OCI-LY7 (cell line): Measurements from ENCODE around the gene TNKS1BP1. TPM values are rescaled to one million over a fixed set of nuclear protein-coding genes. Genes with fewer than 3 reads are reported as not detected.

Source experiments
- BruUV-seq: library from RNA; stranded (reverse); fragments of 400-500 nt; replicated peaks from 2 replicates; lab custom pipeline; 2021; lab: Mats Ljungman, UMichigan
- CTCF ChIA-PET: fragments of 300-600 bp; sonication (Branson Sonifier 250); formaldehyde crosslinking; loops from one replicate; lab custom pipeline; 2022; ENCODE audit warnings: antibody characterized with exemption; ENCODE audit not compliant: unreplicated experiment; lab: Charles Lee
- POLR2A ChIA-PET: fragments of 300-600 bp; sonication (Branson Sonifier 250); formaldehyde crosslinking; loops from one replicate; lab custom pipeline; 2022; ENCODE audit warnings: antibody characterized with exemption; lab: Charles Lee
- DNase-seq: peaks from one replicate; pipeline ENCODE4 v3.0.0-alpha.2; 2015; ENCODE audit warnings: low spot score
- H2AFZ ChIP-seq: fragments of 200-600 bp; sonication (generic), shearing (Covaris generic); 2 replicates; pipeline ENCODE4 v1.6.1; 2014; ENCODE audit warnings: mild to moderate bottlenecking, antibody characterized with exemption, low read length, moderate library complexity
- H3K27ac ChIP-seq: fragments of 200-600 bp; sonication (generic); 2 replicates; pipeline ENCODE4 v1.5.1; 2014; ENCODE audit warnings: mixed run types, low read depth, mild to moderate bottlenecking, moderate library complexity, low read length, inconsistent platforms; ENCODE audit not compliant: poor library complexity, severe bottlenecking
- H3K36me3 ChIP-seq: fragments of 200-600 bp; sonication (generic); 2 replicates; pipeline ENCODE4 v1.6.1; 2014; ENCODE audit warnings: mild to moderate bottlenecking, antibody characterized with exemption, low read length, moderate library complexity, mixed read lengths; ENCODE audit not compliant: insufficient read depth
- H3K4me1 ChIP-seq: fragments of 200-600 bp; sonication (generic); 2 replicates; pipeline ENCODE4 v1.5.1; 2014; ENCODE audit warnings: mild to moderate bottlenecking, low read length; ENCODE audit not compliant: insufficient read depth, poor library complexity, severe bottlenecking
- H3K4me2 ChIP-seq: fragments of 200-600 bp; sonication (generic); 2 replicates; pipeline ENCODE4 v1.6.1; 2014; ENCODE audit warnings: mild to moderate bottlenecking, low read length
- H3K4me3 ChIP-seq: fragments of 200-600 bp; sonication (generic); 2 replicates; pipeline ENCODE4 v1.5.1; 2014; ENCODE audit warnings: mild to moderate bottlenecking, low read depth, low read length; ENCODE audit not compliant: poor library complexity, severe bottlenecking
- H3K79me2 ChIP-seq: fragments of 200-600 bp; sonication (generic); 2 replicates; pipeline ENCODE4 v1.6.1; 2016; ENCODE audit warnings: low read depth, mild to moderate bottlenecking, low read length, moderate library complexity, mixed read lengths; ENCODE audit not compliant: insufficient read depth
- H3K9me2 ChIP-seq: fragments of 200-600 bp; sonication (generic); 2 replicates; pipeline ENCODE4 v1.6.1; 2016; ENCODE audit warnings: mild to moderate bottlenecking, low read length, mixed read lengths; ENCODE audit not compliant: insufficient read depth
- H3K9me3 ChIP-seq: fragments of 200-600 bp; sonication (generic); 2 replicates; pipeline ENCODE4 v1.6.1; 2014; ENCODE audit warnings: mild to moderate bottlenecking, mixed run types, low read length, mixed read lengths
- H4K20me1 ChIP-seq: fragments of 200-600 bp; sonication (generic); 2 replicates; pipeline ENCODE4 v1.6.1; 2014; ENCODE audit warnings: mild to moderate bottlenecking, antibody characterized with exemption, low read length, moderate library complexity, mixed read lengths; ENCODE audit not compliant: insufficient read depth
- CTCF ChIP-seq: fragments of 200-600 bp; sonication (generic); conservative IDR thresholded peaks from 2 replicates; pipeline ENCODE4 v1.5.1; 2014; ENCODE audit warnings: mild to moderate bottlenecking, antibody characterized with exemption, low read length, moderate library complexity, mixed read lengths
- EZH2phosphoT487 ChIP-seq: fragments of 200-600 bp; sonication (generic); IDR thresholded peaks from 2 replicates; pipeline ENCODE4 v1.6.1; 2018; ENCODE audit warnings: low read depth, borderline replicate concordance, mild to moderate bottlenecking, mixed run types, antibody characterized with exemption, low read length, moderate library complexity, mixed read lengths
- intact Hi-C: fragments of 100-400 bp; cut with micrococcal nuclease; formaldehyde crosslinking; loops from one replicate; pipeline ENCODE4 v1.10.0; 2022; ENCODE audit not compliant: unreplicated experiment
- total RNA-seq, 2 experiments: library from RNA; depleted of rRNA in 1 of 2; stranded (reverse); fragments of >200 nt in 1 of 2; shearing (Covaris generic) in 1 of 2; gene quantifications; 2 replicates each; pipeline ENCODE4 v1.2.3, GENCODE V29; 2014 to 2022

The TNKS1BP1 gene
- total RNA-seq, 2 experiments from 2014 or later: 5.3 to 16.4 TPM

GRCh38 chr11:57370941-57371340, 46.2 kb upstream of the TNKS1BP1 start:
- intact Hi-C loops: no loop called here
- no peak for DNase-seq
- Histone ChIP-seq H3K79me2 (no peaks in the 10 kb centered on the region), H3K4me2 (no peak overlapping the region), H3K9me2 (no peaks in the 10 kb centered on the region), H3K4me1 (no peaks in the 10 kb centered on the region), H3K9me3 (no peaks in the 10 kb centered on the region), H2AFZ (no peak overlapping the region), H4K20me1 (no peaks in the 10 kb centered on the region), H3K4me3 (no peak overlapping the region), H3K27ac (no peak overlapping the region), H3K36me3 (no peaks in the 10 kb centered on the region)
- no TSS peak for BruUV-seq
- TF ChIP-seq EZH2phosphoT487: no peak
- no peak for TF ChIP-seq CTCF
- CTCF ChIA-PET: no interaction called here
- POLR2A ChIA-PET: no interaction called here

GRCh38 chr11:57370251-57370650, 45.5 kb upstream of the TNKS1BP1 start:
- Histone ChIP-seq H3K9me2 (no peaks in the 10 kb centered on the region), H2AFZ (no peak overlapping the region), H3K27ac (no peak overlapping the region), H3K4me1 (no peaks in the 10 kb centered on the region), H3K4me2 (no peak overlapping the region), H3K79me2 (no peaks in the 10 kb centered on the region), H3K36me3 (no peaks in the 10 kb centered on the region), H3K9me3 (no peaks in the 10 kb centered on the region), H4K20me1 (no peaks in the 10 kb centered on the region), H3K4me3 (no peak overlapping the region)
- intact Hi-C loops: no loop called here
- CTCF ChIA-PET: no interaction called here
- TF ChIP-seq EZH2phosphoT487 (no peak), CTCF (no peak)
- no TSS peak for BruUV-seq
- POLR2A ChIA-PET: no interaction called here
- no peak for DNase-seq

- CTCF ChIA-PET: no interaction called here
- POLR2A ChIA-PET: no interaction called here
- H3K4me2 ChIP-seq: no peak overlapping the region
These were observed 44.1 kb upstream of the TNKS1BP1 start for GRCh38 chr11:57368845-57369232.

More at GRCh38 chr11:57368845-57369232, 44.1 kb upstream of the TNKS1BP1 start:
- Histone ChIP-seq H3K4me3 (no peak overlapping the region), H2AFZ (no peak overlapping the region), H3K79me2 (no peaks in the 10 kb centered on the region), H3K9me3 (no peaks in the 10 kb centered on the region), H3K36me3 (no peaks in the 10 kb centered on the region), H3K9me2 (no peaks in the 10 kb centered on the region), H3K27ac (no peak overlapping the region), H3K4me1 (no peaks in the 10 kb centered on the region), H4K20me1 (no peaks in the 10 kb centered on the region)
- TF ChIP-seq EZH2phosphoT487: no peak
- TF ChIP-seq CTCF: no peak
- no peak for DNase-seq
- intact Hi-C loops: no loop called here
- BruUV-seq: no TSS peak
